HCT116 (cell line): ENCODE measurements around the gene ZNRF2. TPM values are rescaled to one million over a fixed set of nuclear protein-coding genes. Genes with fewer than 3 reads are reported as not detected.

Experiments
- ATAC-seq: fragments of 200-7000 bp; cut with Tn5 transposase; 2 replicates; pipeline ENCODE4 v1.9.1; 2020; ENCODE audit warnings: mild to moderate bottlenecking, moderate library complexity
- BruUV-seq: library from RNA; stranded (reverse); fragments of 400-500 nt; replicated peaks from 2 replicates; lab custom pipeline; 2021; lab: Mats Ljungman, UMichigan
- CTCF ChIA-PET: fragments of 300-600 bp; sonication (Branson Sonifier 250); formaldehyde crosslinking; loops from one replicate; lab custom pipeline; 2021; ENCODE audit warnings: antibody characterized with exemption; lab: Charles Lee
- POLR2A ChIA-PET: fragments of 300-600, 350-600 bp; sonication (Branson Sonifier 250); formaldehyde crosslinking; loops from one replicate; lab custom pipeline; 2021; ENCODE audit warnings: antibody characterized with exemption; lab: Charles Lee
- RAD21 ChIA-PET, 2 experiments: fragments of 300-600 bp; sonication (Branson Sonifier 250); formaldehyde crosslinking; loops; one replicate each; lab custom pipeline; 2023; ENCODE audit warnings: low total read pairs in 2 of 2; ENCODE audit not compliant: uncharacterized antibody in 2 of 2, unreplicated experiment in 2 of 2, low non-redundant PET in 1 of 2; lab: Charles Lee
- DNase-seq: peaks from one replicate; pipeline ENCODE4 v3.0.0-alpha.2; 2010; ENCODE audit warnings: low read depth, low spot score
- H2AFZ ChIP-seq: fragments of 200-600 bp; shearing (Covaris generic), sonication (generic); 2 replicates; pipeline ENCODE4 v1.6.1; 2017; ENCODE audit warnings: low read depth, mixed run types, mixed read lengths, antibody characterized with exemption, low read length; ENCODE audit not compliant: poor library complexity, severe bottlenecking
- H3K27ac ChIP-seq: 2 replicates; pipeline ENCODE4 v1.5.1; 2012; ENCODE audit warnings: low read depth, low read length
- H3K27me3 ChIP-seq: fragments of 200-600 bp; sonication (generic); 2 replicates; pipeline ENCODE4 v1.6.1; 2016; ENCODE audit warnings: mixed run types, low read length, mixed read lengths; ENCODE audit not compliant: insufficient read depth
- H3K36me3 ChIP-seq, 2 experiments: fragments of 200-500 bp in 1 of 2; fragments of 200-600 bp in 1 of 2; sonication (Bioruptor generic) in 1 of 2; sonication (generic) in 1 of 2; 2 replicates each; pipeline versions ENCODE4 v1.5.1 to v1.6.1; 2014 to 2016; ENCODE audit warnings: low read length in 2 of 2, inconsistent platforms in 1 of 2, mixed read lengths in 1 of 2, mixed run types in 1 of 2; ENCODE audit not compliant: insufficient read depth in 2 of 2, control insufficient read depth in 1 of 2
- H3K4me1 ChIP-seq, 2 experiments: fragments of 200-600 bp in 1 of 2; sonication (generic) in 1 of 2; 2 replicates each; pipeline versions ENCODE4 v1.5.1 to v1.6.1; 2012 to 2017; ENCODE audit warnings: low read length in 2 of 2, inconsistent platforms in 1 of 2, mild to moderate bottlenecking in 1 of 2, mixed read lengths in 1 of 2, mixed run types in 1 of 2, moderate library complexity in 1 of 2; ENCODE audit not compliant: insufficient read depth in 2 of 2, control insufficient read depth in 1 of 2
- H3K4me2 ChIP-seq: fragments of 200-600 bp; sonication (generic); 2 replicates; pipeline ENCODE4 v1.6.1; 2017; ENCODE audit warnings: mixed run types, low read length, mixed read lengths
- H3K4me3 ChIP-seq, 2 experiments: fragments of 200-600 bp in 1 of 2; sonication (generic) in 1 of 2; replicated peaks in 1 of 2; 2 replicates each; pipeline ENCODE4 v1.5.1; 2011 to 2016; ENCODE audit warnings: low read length in 2 of 2, control low read depth in 1 of 2, low read depth in 1 of 2, mild to moderate bottlenecking in 1 of 2, mixed read lengths in 1 of 2, mixed run types in 1 of 2
- H3K79me2 ChIP-seq: fragments of 200-600 bp; sonication (generic); 2 replicates; pipeline ENCODE4 v1.6.1; 2017; ENCODE audit warnings: mild to moderate bottlenecking, mixed run types, low read length, moderate library complexity, mixed read lengths; ENCODE audit not compliant: insufficient read depth
- H3K9ac ChIP-seq: fragments of 200-600 bp; sonication (generic); 2 replicates; pipeline ENCODE4 v1.6.1; 2016; ENCODE audit warnings: low read length, mixed read lengths
- H3K9me2 ChIP-seq: fragments of 200-600 bp; sonication (generic), shearing (Covaris generic); 2 replicates; pipeline ENCODE4 v1.6.1; 2017; ENCODE audit warnings: mixed run types, mild to moderate bottlenecking, moderate library complexity; ENCODE audit not compliant: insufficient read depth
- H3K9me3 ChIP-seq, 2 experiments: fragments of 200-500 bp in 1 of 2; fragments of 200-600 bp in 1 of 2; sonication (Bioruptor generic) in 1 of 2; sonication (generic) in 1 of 2; 2 replicates each; pipeline ENCODE4 v1.6.1; 2014 to 2017; ENCODE audit warnings: low read length in 2 of 2, mixed read lengths in 2 of 2, inconsistent platforms in 1 of 2, low read depth in 1 of 2, mild to moderate bottlenecking in 1 of 2, mixed run types in 1 of 2, moderate library complexity in 1 of 2; ENCODE audit not compliant: control insufficient read depth in 1 of 2, insufficient read depth in 1 of 2
- H4K20me1 ChIP-seq: fragments of 200-600 bp; sonication (generic), shearing (Covaris generic); 2 replicates; pipeline ENCODE4 v1.6.1; 2017; ENCODE audit warnings: mixed run types, mild to moderate bottlenecking, moderate library complexity; ENCODE audit not compliant: insufficient read depth
- CBX3 ChIP-seq: IDR thresholded peaks from 2 replicates; pipeline ENCODE4 v1.6.1; 2012; ENCODE audit warnings: low read depth
- CEBPB ChIP-seq: IDR thresholded peaks from 2 replicates; pipeline ENCODE4 v1.6.1; 2012; ENCODE audit warnings: low read depth
- ELF1 ChIP-seq: IDR thresholded peaks from 2 replicates; pipeline ENCODE4 v1.6.1; 2012; ENCODE audit warnings: low read depth, borderline replicate concordance
- EZH2 ChIP-seq: fragments of 200-600 bp; sonication (generic); IDR thresholded peaks from 2 replicates; pipeline ENCODE4 v1.6.1; 2017; ENCODE audit warnings: antibody characterized with exemption, mixed run types
- EZH2phosphoT487 ChIP-seq: fragments of 200-600 bp; IDR thresholded peaks from 2 replicates; pipeline ENCODE4 v1.6.1; 2018; ENCODE audit warnings: antibody characterized with exemption, borderline replicate concordance
- POLR2A ChIP-seq: IDR thresholded peaks from 2 replicates; pipeline ENCODE4 v1.7.0; 2011; ENCODE audit warnings: borderline replicate concordance; ENCODE audit not compliant: insufficient read depth, insufficient read length; ENCODE audit errors: extremely low read depth
- POLR2AphosphoS5 ChIP-seq: IDR thresholded peaks from 2 replicates; pipeline ENCODE4 v1.6.1; 2011; ENCODE audit warnings: mild to moderate bottlenecking, low read depth, low read length, moderate library complexity
- RAD21 ChIP-seq: IDR thresholded peaks from 2 replicates; pipeline ENCODE4 v1.6.1; 2012; ENCODE audit warnings: low read depth, mild to moderate bottlenecking
- SIN3A ChIP-seq: IDR thresholded peaks from 2 replicates; pipeline ENCODE4 v1.6.1; 2012; ENCODE audit warnings: low read depth
- SP1 ChIP-seq: IDR thresholded peaks from 2 replicates; pipeline ENCODE4 v1.6.1; 2012; ENCODE audit warnings: low read depth
- SRF ChIP-seq: IDR thresholded peaks from 2 replicates; pipeline ENCODE4 v1.6.1; 2012; ENCODE audit warnings: low read depth
- TCF7L2 ChIP-seq: IDR thresholded peaks from 2 replicates; pipeline ENCODE4 v1.7.0; 2011; ENCODE audit warnings: borderline replicate concordance, inconsistent platforms; ENCODE audit not compliant: insufficient read depth, insufficient read length; ENCODE audit errors: extremely low read depth
- YY1 ChIP-seq: IDR thresholded peaks from 2 replicates; pipeline ENCODE4 v1.6.1; 2011; ENCODE audit warnings: low read length, low read depth, moderate library complexity, mild to moderate bottlenecking; ENCODE audit not compliant: insufficient replicate concordance; ENCODE audit errors: extremely low read depth
- ZFX ChIP-seq: fragments of 450-650 bp; IDR thresholded peaks from 2 replicates; pipeline ENCODE4 v1.6.1; 2017
- ZNF274 ChIP-seq: fragments of 200-500 bp; sonication (Bioruptor generic); IDR thresholded peaks from 2 replicates; pipeline ENCODE4 v1.6.1; 2014; ENCODE audit warnings: mild to moderate bottlenecking, low read depth, low read length, inconsistent platforms
- intact Hi-C: fragments of 100-400 bp; cut with micrococcal nuclease; formaldehyde crosslinking; loops from 2 replicates; pipeline ENCODE4 v1.10.0; 2022
- total RNA-seq: library from RNA; stranded (reverse); gene quantifications from one replicate; pipeline ENCODE4 v1.2.1, GENCODE V29; 2021; ENCODE audit not compliant: unreplicated experiment
- TF ChIP-seq, protein P1 (sequence below), 3 experiments: fragments of 200-600 bp in 1 of 3; sonication (generic) in 1 of 3; IDR thresholded peaks in 2 of 3; conservative IDR thresholded peaks in 1 of 3; 2 replicates each; pipeline ENCODE4 v1.5.1; 2012 to 2017; ENCODE audit warnings: low read depth in 2 of 3, low read length in 2 of 3, antibody characterized with exemption in 1 of 3, borderline replicate concordance in 1 of 3, control low read depth in 1 of 3, mild to moderate bottlenecking in 1 of 3, mixed read lengths in 1 of 3, mixed run types in 1 of 3, moderate library complexity in 1 of 3; ENCODE audit not compliant: insufficient read depth in 1 of 3
- TF ChIP-seq, protein P2 (sequence below): IDR thresholded peaks from 2 replicates; pipeline ENCODE4 v1.6.1; 2012; ENCODE audit warnings: low read depth
- TF ChIP-seq, protein P3 (sequence below): IDR thresholded peaks from 2 replicates; pipeline ENCODE4 v1.6.1; 2012

Gene ZNRF2
- total RNA-seq, 1 experiment from 2014 or later = 10.2 TPM

DNA sequence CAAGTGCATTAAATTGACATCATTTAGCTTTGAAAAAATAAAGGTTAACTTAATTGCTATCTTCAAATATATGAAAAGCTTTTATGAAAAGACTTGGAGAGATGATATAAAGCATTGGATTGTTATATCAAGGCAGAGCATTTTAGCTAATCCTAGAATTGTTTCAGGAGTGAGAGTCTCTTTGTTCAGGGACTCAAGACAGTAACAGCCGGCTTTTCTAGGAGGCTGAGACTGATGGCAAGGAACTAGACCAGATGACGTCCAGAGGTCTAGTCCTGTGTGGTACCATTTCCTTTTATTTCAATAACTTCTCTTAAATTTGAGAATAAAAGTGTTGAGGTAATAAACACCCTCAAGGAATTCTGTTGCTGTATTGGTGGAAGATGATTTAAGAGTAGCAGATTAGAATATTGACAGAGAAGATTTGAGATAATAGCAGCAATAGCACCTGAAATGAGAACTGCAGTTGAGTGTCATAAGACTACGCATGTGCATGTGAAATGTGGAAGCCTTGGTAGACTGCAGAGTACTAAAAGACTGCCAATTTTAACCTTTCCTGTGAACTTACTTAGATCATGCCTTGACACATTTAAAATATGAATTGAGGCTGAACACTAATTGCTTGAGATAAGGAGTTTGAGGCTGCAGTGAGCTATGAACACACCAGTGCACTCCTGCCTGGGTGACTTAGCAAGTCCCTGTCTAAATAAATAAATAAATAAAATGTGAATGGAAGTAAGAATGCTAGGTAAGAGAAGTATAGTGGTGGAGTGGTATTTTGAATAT is 79.6 kb downstream of the ZNRF2 start:
- no peaks in the 10 kb centered on the region for H3K9me2 ChIP-seq
- no peaks in the 10 kb centered on the region for H3K79me2 ChIP-seq
- H3K9me3 ChIP-seq = no peaks in the 10 kb centered on the region
- H3K4me1 ChIP-seq = no peaks in the 10 kb centered on the region
- H3K27me3 ChIP-seq = no peaks in the 10 kb centered on the region
- no peaks in the 10 kb centered on the region for H3K36me3 ChIP-seq
- no peak for TF ChIP-seq TCF7L2
- no peak for TF ChIP-seq SP1
- no peak for TF ChIP-seq CEBPB
- TF ChIP-seq POLR2AphosphoS5 = no peak
- TF ChIP-seq, protein P1, sequence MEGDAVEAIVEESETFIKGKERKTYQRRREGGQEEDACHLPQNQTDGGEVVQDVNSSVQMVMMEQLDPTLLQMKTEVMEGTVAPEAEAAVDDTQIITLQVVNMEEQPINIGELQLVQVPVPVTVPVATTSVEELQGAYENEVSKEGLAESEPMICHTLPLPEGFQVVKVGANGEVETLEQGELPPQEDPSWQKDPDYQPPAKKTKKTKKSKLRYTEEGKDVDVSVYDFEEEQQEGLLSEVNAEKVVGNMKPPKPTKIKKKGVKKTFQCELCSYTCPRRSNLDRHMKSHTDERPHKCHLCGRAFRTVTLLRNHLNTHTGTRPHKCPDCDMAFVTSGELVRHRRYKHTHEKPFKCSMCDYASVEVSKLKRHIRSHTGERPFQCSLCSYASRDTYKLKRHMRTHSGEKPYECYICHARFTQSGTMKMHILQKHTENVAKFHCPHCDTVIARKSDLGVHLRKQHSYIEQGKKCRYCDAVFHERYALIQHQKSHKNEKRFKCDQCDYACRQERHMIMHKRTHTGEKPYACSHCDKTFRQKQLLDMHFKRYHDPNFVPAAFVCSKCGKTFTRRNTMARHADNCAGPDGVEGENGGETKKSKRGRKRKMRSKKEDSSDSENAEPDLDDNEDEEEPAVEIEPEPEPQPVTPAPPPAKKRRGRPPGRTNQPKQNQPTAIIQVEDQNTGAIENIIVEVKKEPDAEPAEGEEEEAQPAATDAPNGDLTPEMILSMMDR (IDR thresholded peaks at IDR 0.05 in 2 of 3, conservative IDR thresholded peaks at IDR 0.05 in 1 of 3; ENCODE audit: borderline replicate concordance in 1 of 3, insufficient read depth in 1 of 3, low read depth in 2 of 3, low read length in 2 of 3) = no peak
- no peak for TF ChIP-seq YY1
- no peak for TF ChIP-seq POLR2A
- no peak for TF ChIP-seq CBX3
- no peak for TF ChIP-seq SRF
- TF ChIP-seq EZH2phosphoT487 = no peak
- no peak for TF ChIP-seq ZFX
- TF ChIP-seq, protein P2, sequence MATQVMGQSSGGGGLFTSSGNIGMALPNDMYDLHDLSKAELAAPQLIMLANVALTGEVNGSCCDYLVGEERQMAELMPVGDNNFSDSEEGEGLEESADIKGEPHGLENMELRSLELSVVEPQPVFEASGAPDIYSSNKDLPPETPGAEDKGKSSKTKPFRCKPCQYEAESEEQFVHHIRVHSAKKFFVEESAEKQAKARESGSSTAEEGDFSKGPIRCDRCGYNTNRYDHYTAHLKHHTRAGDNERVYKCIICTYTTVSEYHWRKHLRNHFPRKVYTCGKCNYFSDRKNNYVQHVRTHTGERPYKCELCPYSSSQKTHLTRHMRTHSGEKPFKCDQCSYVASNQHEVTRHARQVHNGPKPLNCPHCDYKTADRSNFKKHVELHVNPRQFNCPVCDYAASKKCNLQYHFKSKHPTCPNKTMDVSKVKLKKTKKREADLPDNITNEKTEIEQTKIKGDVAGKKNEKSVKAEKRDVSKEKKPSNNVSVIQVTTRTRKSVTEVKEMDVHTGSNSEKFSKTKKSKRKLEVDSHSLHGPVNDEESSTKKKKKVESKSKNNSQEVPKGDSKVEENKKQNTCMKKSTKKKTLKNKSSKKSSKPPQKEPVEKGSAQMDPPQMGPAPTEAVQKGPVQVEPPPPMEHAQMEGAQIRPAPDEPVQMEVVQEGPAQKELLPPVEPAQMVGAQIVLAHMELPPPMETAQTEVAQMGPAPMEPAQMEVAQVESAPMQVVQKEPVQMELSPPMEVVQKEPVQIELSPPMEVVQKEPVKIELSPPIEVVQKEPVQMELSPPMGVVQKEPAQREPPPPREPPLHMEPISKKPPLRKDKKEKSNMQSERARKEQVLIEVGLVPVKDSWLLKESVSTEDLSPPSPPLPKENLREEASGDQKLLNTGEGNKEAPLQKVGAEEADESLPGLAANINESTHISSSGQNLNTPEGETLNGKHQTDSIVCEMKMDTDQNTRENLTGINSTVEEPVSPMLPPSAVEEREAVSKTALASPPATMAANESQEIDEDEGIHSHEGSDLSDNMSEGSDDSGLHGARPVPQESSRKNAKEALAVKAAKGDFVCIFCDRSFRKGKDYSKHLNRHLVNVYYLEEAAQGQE = no peak
- TF ChIP-seq RAD21 = no peak
- TF ChIP-seq, protein P3, sequence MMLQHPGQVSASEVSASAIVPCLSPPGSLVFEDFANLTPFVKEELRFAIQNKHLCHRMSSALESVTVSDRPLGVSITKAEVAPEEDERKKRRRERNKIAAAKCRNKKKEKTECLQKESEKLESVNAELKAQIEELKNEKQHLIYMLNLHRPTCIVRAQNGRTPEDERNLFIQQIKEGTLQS = no peak
- TF ChIP-seq EZH2 = no peak
- no peak for TF ChIP-seq ELF1
- TF ChIP-seq ZNF274 = no peak
- no peak for TF ChIP-seq SIN3A
- no peak overlapping the region for H3K9ac ChIP-seq
- no peak for DNase-seq
- RAD21 ChIA-PET = no interaction called here
- H2AFZ ChIP-seq = no peak overlapping the region
- intact Hi-C loops = no loop called here
- H3K4me2 ChIP-seq = no peak overlapping the region
- no peak for ATAC-seq
- no peaks in the 10 kb centered on the region for H4K20me1 ChIP-seq
- no peak overlapping the region for H3K27ac ChIP-seq
- CTCF ChIA-PET = interaction anchor here (1.2 kb wide), 1 partner anchor 13 kb away, joined by 3 read pairs; no protein-coding TSS in a partner anchor
- BruUV-seq = no TSS peak
- POLR2A ChIA-PET = no interaction called here
- no peak overlapping the region for H3K4me3 ChIP-seq
